Measurements from ENCODE around the gene PRPS1.
"Not testable (repeated sequence)": the region's sequence is repeated elsewhere in the genome, so short reads cannot be mapped to it uniquely, and the experiment has no call there.

The PRPS1 gene

DNA sequence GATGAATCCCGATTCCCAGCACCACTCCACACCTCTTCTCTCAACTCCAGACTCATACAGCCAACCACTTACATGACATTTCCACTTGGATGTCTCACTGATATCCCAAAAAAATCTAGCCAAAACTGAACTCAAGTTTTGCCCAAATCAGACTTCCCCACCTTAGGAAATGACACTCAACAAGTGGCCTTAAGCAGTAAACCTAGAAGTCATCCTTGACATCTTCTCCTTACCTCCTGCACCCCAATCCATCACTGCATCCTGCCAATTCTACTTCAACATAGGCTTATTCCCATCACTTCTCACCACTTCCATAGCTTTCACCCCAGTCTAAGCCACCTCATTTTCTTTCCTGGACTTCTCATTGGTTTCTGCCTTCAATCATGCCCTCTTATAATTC is 39.1 kb downstream of the PRPS1 start:
- TF ChIP-seq ZFX (IDR thresholded peaks at IDR 0.05; ENCODE audit: borderline replicate concordance) = no peak
- TF ChIP-seq, protein P1, sequence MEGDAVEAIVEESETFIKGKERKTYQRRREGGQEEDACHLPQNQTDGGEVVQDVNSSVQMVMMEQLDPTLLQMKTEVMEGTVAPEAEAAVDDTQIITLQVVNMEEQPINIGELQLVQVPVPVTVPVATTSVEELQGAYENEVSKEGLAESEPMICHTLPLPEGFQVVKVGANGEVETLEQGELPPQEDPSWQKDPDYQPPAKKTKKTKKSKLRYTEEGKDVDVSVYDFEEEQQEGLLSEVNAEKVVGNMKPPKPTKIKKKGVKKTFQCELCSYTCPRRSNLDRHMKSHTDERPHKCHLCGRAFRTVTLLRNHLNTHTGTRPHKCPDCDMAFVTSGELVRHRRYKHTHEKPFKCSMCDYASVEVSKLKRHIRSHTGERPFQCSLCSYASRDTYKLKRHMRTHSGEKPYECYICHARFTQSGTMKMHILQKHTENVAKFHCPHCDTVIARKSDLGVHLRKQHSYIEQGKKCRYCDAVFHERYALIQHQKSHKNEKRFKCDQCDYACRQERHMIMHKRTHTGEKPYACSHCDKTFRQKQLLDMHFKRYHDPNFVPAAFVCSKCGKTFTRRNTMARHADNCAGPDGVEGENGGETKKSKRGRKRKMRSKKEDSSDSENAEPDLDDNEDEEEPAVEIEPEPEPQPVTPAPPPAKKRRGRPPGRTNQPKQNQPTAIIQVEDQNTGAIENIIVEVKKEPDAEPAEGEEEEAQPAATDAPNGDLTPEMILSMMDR (IDR thresholded peaks at IDR 0.05) = no peak
- H3K27ac ChIP-seq = no peak overlapping the region

DNA sequence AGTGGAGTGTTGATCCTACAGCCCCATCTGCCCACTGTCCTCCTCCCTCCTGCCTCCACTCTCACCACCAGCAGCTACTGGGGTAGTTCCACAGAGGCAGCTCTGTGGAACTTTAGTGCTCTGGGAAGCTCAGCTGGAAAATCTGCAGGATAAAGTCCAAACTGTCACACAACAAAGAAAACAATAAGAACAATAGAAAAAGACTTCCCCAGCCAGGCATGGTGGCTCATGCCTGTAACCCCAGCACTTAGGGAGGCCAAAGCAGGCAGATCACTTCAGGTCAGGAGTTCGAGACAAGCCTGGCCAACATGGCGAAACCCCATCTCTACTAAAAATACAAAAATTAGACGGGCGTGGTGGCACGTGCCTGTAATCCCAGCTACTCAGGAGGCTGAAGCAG is 40.4 kb downstream of the PRPS1 start:
- H3K27ac ChIP-seq = not testable (repeated sequence)

DNA sequence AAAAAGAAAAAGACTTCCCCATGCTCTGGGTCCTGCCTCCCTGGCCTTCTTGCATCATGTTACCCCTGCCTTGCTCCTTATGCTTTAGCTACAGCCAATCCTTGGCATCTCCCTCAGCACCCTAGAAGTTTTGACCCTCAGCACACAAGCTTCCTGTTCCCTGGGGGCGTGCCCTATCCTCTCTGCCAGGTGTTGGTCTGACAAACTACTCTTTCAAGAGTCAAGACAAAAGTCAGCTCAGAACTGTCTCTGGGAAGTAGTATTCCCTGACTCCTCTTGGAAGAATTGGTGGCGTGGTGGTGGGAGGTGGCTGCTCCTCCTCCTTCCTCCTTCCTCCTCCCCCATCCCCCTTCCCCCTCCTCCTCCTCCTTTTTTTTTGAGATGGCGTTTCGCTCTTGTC is 41.0 kb downstream of the PRPS1 start:
- H3K27ac ChIP-seq = no peak overlapping the region
- TF ChIP-seq, protein P1 (IDR thresholded peaks at IDR 0.05) = no peak
- TF ChIP-seq ZFX (IDR thresholded peaks at IDR 0.05; ENCODE audit: borderline replicate concordance) = no peak

DNA sequence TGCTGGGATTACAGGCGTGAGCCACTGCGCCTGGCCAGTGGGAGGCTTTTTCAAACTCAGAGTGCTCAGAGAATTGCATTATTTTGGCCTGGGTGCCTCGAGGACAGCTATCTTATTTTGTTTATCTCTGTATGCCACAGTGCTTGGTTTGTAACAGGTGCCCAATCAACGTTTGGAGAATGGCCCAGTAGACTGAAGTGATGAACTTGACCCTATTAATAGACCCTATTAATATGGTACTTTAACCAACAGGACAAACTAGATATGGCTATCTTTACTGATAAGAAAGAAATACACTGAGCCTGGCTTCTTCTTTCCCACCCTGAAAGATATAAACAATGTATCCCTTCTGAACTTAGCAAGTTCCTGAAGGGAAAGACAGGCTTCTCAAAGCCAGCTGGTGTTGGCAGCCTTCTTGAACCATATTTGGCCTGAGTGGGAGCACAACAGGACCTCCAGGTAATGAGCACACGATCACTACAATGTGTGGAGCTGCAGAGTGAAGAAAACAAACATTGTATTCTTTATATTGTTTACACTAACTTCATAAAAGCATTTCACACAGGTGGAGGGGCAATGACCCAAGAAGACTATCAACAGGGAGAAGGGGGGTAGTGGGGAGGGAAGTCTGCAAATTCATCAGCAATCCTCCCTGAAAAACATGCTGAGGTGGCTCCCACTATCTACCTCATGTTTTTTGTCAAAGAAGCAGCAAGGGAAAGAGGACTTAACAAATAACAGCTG is 41.7 kb downstream of the PRPS1 start:
- no peak for TF ChIP-seq ZFX (IDR thresholded peaks at IDR 0.05; ENCODE audit: borderline replicate concordance)
- TF ChIP-seq, protein P1 (IDR thresholded peaks at IDR 0.05) = no peak
- no peak overlapping the region for H3K27ac ChIP-seq

DNA sequence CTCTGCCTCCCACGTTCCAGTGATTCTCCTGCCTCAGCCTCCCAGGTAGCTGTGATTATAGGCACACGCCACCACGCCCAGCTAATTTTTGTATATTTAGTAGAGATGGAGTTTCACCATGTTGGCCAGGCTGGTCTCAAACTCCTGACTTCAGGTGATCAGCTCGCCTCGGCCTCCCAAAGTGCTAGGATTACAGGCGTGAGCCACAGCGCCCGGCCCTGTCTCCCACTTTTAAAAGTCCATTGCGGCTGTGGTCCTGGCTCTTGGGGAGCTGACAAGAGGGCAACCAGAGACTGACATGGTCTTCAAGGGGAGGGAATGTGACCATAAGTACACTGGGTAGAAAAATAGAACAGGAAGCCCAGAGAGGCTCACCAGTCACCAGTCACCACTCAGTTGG is 42.9 kb downstream of the PRPS1 start:
- H3K27ac ChIP-seq = not testable (repeated sequence)

DNA sequence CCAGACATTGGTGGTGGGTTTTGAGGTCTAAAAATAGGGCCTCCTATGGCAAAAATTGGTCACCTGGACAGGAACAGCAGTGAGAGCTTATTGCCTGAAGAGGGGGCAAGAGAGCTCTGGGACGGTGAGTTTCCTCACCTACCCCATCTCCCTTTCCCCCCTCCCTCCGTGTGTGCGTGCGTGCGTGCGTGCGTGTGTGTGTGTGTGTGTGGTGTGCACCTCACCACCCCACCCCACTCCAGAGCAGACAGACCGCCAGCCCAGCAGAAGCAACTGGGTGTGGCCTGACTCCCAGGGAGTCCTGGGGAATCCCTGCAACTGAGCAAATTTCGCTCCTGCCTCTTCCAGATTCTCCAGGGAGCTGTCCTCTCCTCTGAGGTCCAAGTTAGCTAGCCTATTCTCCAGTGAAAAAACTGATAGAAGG is 44.7 kb downstream of the PRPS1 start:
- TF ChIP-seq, protein P1 (IDR thresholded peaks at IDR 0.05) = peak; percentile 71
- no peak for TF ChIP-seq ZFX (IDR thresholded peaks at IDR 0.05; ENCODE audit: borderline replicate concordance)
- no peak overlapping the region for H3K27ac ChIP-seq

DNA sequence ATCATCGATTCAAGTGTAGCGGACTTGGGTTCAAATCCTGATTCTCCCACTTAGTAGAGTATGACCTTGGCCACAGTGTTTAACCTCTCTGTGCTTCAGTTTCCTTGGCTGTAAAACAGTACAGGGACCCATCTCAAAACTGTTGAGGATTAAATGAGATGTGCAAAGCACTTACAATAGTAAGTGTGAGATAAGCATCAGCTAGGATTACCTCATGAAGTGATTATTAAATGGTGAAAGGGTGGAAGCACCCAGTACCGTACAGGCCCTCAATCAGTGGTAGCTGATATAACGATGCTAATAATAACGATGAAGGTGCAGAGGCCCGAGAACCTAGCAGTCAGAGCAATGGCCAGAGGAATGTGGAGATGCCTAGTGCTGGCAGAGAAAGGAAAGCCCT is 45.1 kb downstream of the PRPS1 start:
- TF ChIP-seq, protein P1 (IDR thresholded peaks at IDR 0.05) = no peak
- no peak for TF ChIP-seq ZFX (IDR thresholded peaks at IDR 0.05; ENCODE audit: borderline replicate concordance)
- H3K27ac ChIP-seq = no peak overlapping the region

DNA sequence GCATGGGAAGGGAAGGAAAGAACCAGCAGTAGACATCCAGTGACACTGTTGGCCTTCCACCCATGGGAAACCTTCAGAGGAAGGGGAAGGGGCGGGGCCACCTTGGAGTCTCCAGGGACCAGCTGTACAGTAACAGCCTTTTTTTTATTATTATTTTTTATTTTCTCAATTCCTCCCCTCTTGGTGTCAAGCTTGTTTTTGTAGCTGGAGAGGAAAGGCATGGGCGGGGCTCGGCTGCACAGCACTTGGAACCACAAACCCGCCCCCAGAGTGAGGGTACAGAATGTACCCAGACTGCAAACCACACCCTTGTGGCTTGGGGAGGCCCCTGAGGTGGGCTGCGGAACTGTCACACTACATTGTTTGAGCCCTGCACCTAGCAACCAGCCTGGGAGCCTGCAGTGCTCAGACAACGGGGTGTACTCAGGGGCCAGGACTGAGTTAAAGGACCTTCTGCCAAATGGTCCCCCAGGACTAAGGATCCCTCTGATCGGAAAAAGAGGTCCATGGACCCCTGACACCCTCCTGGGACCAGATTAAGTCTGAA is 45.7 kb downstream of the PRPS1 start:
- H3K27ac ChIP-seq = no peak overlapping the region
- TF ChIP-seq ZFX (IDR thresholded peaks at IDR 0.05; ENCODE audit: borderline replicate concordance) = no peak
- TF ChIP-seq, protein P1 (IDR thresholded peaks at IDR 0.05) = no peak
